NT2/D1 (cell line): ENCODE data around the gene TNFAIP2.
"Not testable (repeated sequence)": the region's sequence is repeated elsewhere in the genome, so short reads cannot be mapped to it uniquely, and the experiment has no call there.

Source experiments
- DNase-seq: peaks from one replicate; pipeline ENCODE4 v3.0.0-alpha.2; 2011; ENCODE audit warnings: low read depth, low spot score
- H3K27me3 ChIP-seq: 2 replicates; pipeline ENCODE4 v1.6.0; 2011; ENCODE audit warnings: mild to moderate bottlenecking; ENCODE audit not compliant: insufficient read length, insufficient read depth
- H3K36me3 ChIP-seq: 2 replicates; pipeline ENCODE4 v1.6.1; 2011; ENCODE audit warnings: mild to moderate bottlenecking, low read length, mixed read lengths; ENCODE audit not compliant: insufficient read depth, insufficient read length
- H3K4me1 ChIP-seq: 2 replicates; pipeline ENCODE4 v1.5.1; 2011; ENCODE audit not compliant: insufficient read depth, insufficient read length
- H3K4me3 ChIP-seq: 2 replicates; pipeline ENCODE4 v1.5.1; 2011; ENCODE audit warnings: low read depth; ENCODE audit not compliant: insufficient read length
- H3K9ac ChIP-seq: 2 replicates; pipeline ENCODE4 v1.6.0; 2011; ENCODE audit warnings: low read depth; ENCODE audit not compliant: insufficient read length
- H3K9me3 ChIP-seq: 2 replicates; pipeline ENCODE4 v1.5.1; 2011; ENCODE audit warnings: mild to moderate bottlenecking, low read length; ENCODE audit not compliant: insufficient read depth
- SUZ12 ChIP-seq: IDR thresholded peaks from 2 replicates; pipeline ENCODE4 v1.6.1; 2011; ENCODE audit not compliant: insufficient read length, insufficient read depth; ENCODE audit errors: extremely low read depth
- YY1 ChIP-seq: IDR thresholded peaks from 2 replicates; pipeline ENCODE4 v1.6.1; 2011; ENCODE audit not compliant: insufficient read length, insufficient read depth
- ZNF274 ChIP-seq: IDR thresholded peaks from 2 replicates; pipeline ENCODE4 v1.6.1; 2011; ENCODE audit warnings: mild to moderate bottlenecking, low read depth, low read length

TNFAIP2 gene

DNA sequence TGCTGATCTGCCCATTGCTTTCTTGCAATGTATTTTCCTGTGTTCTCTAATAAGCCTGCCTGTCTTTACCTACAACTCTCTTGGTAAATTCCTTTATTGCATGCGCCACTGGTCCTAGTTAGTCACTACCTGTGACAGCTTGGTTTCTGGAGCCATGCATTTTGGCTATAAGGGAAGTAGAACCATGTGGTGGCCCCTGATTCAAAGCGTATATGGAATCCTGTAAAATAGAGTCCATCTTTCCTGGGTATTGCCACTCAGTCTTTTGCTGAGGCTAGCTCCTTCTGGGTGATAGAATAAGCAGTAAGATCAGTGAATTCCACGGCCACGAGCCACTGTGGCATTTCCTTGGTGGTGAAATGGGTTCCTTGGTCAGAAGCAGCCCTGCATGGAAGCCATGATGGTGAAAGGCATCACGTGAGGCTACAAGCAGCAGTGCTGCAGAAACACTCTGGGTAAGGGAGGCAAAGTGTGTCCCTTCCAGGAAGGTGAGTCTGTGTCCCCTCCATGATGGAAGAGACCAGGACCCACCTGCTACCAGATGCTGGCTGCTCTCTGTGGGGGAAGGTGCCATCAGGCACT lies 19.6 kb downstream of the TNFAIP2 start:
- Histone ChIP-seq H3K9me3 (no peaks in the 10 kb centered on the region), H3K36me3 (no peaks in the 10 kb centered on the region), H3K27me3 (no peaks in the 10 kb centered on the region), H3K9ac (no peak overlapping the region), H3K4me3 (no peak overlapping the region), H3K4me1 (peaks cover 4% of the 10 kb centered on the region)
- no peak for TF ChIP-seq SUZ12
- TF ChIP-seq ZNF274 = no peak
- no peak for TF ChIP-seq YY1
- DNase-seq = no peak

GRCh38 chr14:103143506-103143905 lies 20.2 kb downstream of the TNFAIP2 start:
- Histone ChIP-seq H3K9me3 (no peaks in the 10 kb centered on the region), H3K27me3 (no peaks in the 10 kb centered on the region), H3K36me3 (no peaks in the 10 kb centered on the region), H3K9ac (no peak overlapping the region), H3K4me3 (no peak overlapping the region), H3K4me1 (no peaks in the 10 kb centered on the region)
- no peak for DNase-seq
- TF ChIP-seq YY1 = no peak
- TF ChIP-seq ZNF274 = no peak
- TF ChIP-seq SUZ12 = no peak

DNA sequence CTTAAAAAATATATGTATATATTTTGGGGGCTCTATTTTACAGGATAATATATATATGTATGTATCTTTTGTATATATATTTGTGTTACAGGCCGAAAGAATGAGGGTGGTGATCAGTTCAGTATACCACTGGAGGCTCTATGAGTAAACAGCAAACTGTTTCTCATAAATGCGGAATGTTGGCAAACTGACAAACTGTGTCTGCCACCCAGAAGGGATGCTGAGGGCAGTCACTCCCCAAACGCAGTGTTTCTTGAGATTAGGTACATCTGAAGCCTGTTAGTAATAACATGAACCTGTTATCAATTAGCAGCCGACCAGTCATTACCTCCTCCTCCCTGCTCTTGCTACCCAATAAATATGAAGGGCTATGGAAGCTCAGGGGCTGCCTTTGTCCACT lies 20.8 kb downstream of the TNFAIP2 start:
- Histone ChIP-seq H3K9ac (no peak overlapping the region), H3K9me3 (no peaks in the 10 kb centered on the region), H3K4me1 (no peaks in the 10 kb centered on the region), H3K4me3 (no peak overlapping the region), H3K27me3 (no peaks in the 10 kb centered on the region), H3K36me3 (no peaks in the 10 kb centered on the region)
- DNase-seq = no peak
- TF ChIP-seq SUZ12 = no peak
- TF ChIP-seq YY1 = no peak
- TF ChIP-seq ZNF274 = no peak

- no peaks in the 10 kb centered on the region for H3K27me3 ChIP-seq
- TF ChIP-seq ZNF274 (no peak), SUZ12 (no peak), YY1 (no peak)
- H3K9me3 ChIP-seq = no peaks in the 10 kb centered on the region
- no peaks in the 10 kb centered on the region for H3K4me1 ChIP-seq
- H3K36me3 ChIP-seq = no peaks in the 10 kb centered on the region
- no peak for DNase-seq
- no peak overlapping the region for H3K9ac ChIP-seq
- H3K4me3 ChIP-seq = no peak overlapping the region
Measured at GRCh38 chr14:103146141-103146709, 23.0 kb downstream of the TNFAIP2 start.

DNA sequence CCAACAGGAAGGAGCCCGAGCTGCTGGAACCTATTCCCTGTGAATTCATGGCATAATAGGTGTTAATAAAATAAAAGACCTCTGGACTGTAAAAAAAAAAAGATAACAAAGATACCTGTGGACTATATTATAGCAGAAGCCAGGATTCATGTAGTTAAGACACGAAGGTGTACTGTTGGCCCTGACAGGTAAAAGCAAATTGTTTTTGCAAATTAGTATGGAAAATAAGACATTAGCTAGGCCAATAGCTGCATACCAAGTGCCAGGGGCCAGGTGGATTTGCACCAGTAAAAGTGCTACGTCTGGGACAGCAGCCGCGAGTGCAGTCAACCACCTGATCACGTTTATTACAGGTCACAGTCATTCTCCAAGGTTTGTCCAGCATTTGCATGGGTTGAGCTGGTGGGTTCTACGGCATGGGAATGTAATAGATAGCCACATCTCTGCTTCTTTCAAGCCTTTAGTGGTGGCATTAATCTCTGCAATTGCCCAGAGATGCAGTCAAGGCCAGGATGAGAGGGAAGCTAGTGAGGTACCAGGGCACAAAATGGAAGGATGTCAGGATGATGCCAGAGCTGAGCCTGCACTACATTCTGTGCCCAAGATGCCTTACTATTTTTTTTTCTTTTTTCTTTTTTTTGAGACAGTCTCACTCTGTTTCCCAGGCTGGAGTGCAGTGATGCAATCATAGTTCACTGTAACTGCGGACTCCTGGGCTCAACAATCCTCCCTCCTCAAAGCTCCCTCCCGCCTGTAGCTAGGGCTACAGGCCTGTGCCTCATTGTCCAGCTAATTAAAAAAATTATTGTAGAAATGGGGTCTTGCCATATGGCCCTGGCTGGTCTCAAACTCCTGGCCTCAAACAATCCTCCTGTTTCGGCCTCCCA lies 26.3 kb downstream of the TNFAIP2 start:
- Histone ChIP-seq H3K9ac (no peak overlapping the region), H3K27me3 (no peaks in the 10 kb centered on the region), H3K36me3 (no peaks in the 10 kb centered on the region), H3K9me3 (no peaks in the 10 kb centered on the region), H3K4me1 (no peaks in the 10 kb centered on the region), H3K4me3 (no peak overlapping the region)
- TF ChIP-seq YY1 = no peak
- TF ChIP-seq ZNF274 = no peak
- TF ChIP-seq SUZ12 = no peak
- DNase-seq = no peak

DNA sequence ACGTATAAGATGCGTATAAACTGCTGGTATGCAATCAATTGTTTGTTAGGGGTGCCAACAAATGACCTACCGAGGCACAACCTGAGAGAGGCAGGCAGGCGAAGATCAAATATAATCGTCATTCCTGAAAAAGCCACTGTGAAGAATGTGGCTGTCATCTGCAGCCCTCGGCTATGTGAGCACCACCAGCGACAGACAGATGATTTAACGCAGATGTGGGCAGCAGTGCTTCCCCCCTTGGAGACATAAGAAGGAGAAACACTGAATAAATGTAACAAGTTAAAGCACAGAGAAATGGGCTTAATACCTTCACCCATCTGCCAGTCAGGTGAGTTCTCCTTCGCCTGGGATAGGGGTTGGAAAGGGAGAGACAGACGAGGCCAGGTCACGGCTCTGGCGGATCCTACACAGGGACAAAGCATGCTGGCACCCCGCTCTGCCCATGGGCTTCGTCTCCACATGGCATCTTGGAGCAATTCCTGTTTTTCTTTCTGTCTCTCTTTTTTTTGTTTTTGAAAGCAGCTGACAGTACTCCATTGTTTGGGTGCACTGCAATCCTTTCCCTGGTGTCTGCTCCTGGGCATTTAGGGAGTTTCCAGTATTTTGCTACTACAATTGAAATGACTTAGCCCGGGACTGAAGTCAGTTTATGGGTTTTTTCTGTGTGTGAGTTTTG lies 28.1 kb downstream of the TNFAIP2 start:
- TF ChIP-seq SUZ12 = no peak
- no peak for TF ChIP-seq ZNF274
- no peak for TF ChIP-seq YY1
- H3K9me3 ChIP-seq = no peaks in the 10 kb centered on the region
- H3K4me1 ChIP-seq = peaks cover 2% of the 10 kb centered on the region
- no peaks in the 10 kb centered on the region for H3K36me3 ChIP-seq
- peak overlapping the region; percentile 21 for H3K9ac ChIP-seq
- no peaks in the 10 kb centered on the region for H3K27me3 ChIP-seq
- DNase-seq = no peak
- no peak overlapping the region for H3K4me3 ChIP-seq

DNA sequence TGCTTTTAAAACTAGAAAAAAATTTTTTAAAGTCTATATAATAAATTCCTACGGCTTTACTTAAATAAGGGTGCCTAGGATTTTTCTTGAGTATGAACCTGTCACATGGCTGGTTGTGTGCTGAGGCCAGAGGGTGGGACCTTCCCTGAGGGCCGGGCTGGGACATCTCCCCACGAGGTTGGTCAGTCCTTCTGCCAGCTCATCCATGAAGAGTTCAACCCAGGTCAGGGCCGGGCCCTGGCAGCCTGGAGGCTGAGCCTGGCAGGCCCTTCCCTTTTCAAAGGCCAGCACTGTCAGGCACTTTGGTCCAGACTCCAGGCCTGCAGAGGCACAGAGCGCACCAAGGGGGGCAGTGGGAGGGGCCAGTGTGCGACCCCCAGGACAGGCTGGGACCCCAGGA lies 31.7 kb downstream of the TNFAIP2 start:
- DNase-seq = no peak
- no peak for TF ChIP-seq YY1
- TF ChIP-seq SUZ12 = no peak
- no peak for TF ChIP-seq ZNF274
- H3K27me3 ChIP-seq = no peaks in the 10 kb centered on the region
- no peaks in the 10 kb centered on the region for H3K9me3 ChIP-seq
- H3K9ac ChIP-seq = no peak overlapping the region
- H3K36me3 ChIP-seq = no peaks in the 10 kb centered on the region
- H3K4me1 ChIP-seq = peaks cover 6% of the 10 kb centered on the region
- H3K4me3 ChIP-seq = no peak overlapping the region

GRCh38 chr14:103155416-103155815 lies 32.2 kb downstream of the TNFAIP2 start:
- not testable (repeated sequence) for DNase-seq, H3K9me3 ChIP-seq, H3K36me3 ChIP-seq, H3K27me3 ChIP-seq, H3K4me1 ChIP-seq, H3K4me3 ChIP-seq, H3K9ac ChIP-seq
